IMR-90 (cell line): ENCODE results near the gene RNGTT. TPM values are rescaled to one million over a fixed set of nuclear protein-coding genes. Genes with fewer than 3 reads are reported as not detected.

Source experiments
- ATAC-seq: fragments of 200-7000 bp; cut with Tn5 transposase; 2 replicates; pipeline ENCODE4 v1.9.1; 2020; ENCODE audit warnings: low read depth, mild to moderate bottlenecking, moderate library complexity
- BruUV-seq: library from RNA; stranded (reverse); fragments of 400-500 nt; replicated peaks from 2 replicates; lab custom pipeline; 2021; lab: Mats Ljungman, UMichigan
- CTCF ChIA-PET: fragments of 300-600 bp; formaldehyde crosslinking; extraction: SDS; loops from one replicate; lab custom pipeline; 2021; ENCODE audit warnings: antibody characterized with exemption; lab: Yijun Ruan, JAX
- POLR2A ChIA-PET: fragments of 300-600 bp; sonication (Branson Sonifier 250); formaldehyde crosslinking; loops from one replicate; lab custom pipeline; 2022; ENCODE audit warnings: antibody characterized with exemption; ENCODE audit not compliant: unreplicated experiment; lab: Charles Lee
- DNase-seq: peaks from one replicate; pipeline ENCODE4 v3.0.0; 2013
- H2AFZ ChIP-seq: replicated peaks from 2 replicates; pipeline ENCODE3; 2013; ENCODE audit warnings: low read length, mild to moderate bottlenecking; ENCODE audit not compliant: poor library complexity
- H2AK5ac ChIP-seq: 2 replicates; pipeline ENCODE4 v1.6.1; 2013; ENCODE audit warnings: low read depth, low read length, inconsistent platforms
- H2AK9ac ChIP-seq: replicated peaks from 2 replicates; pipeline ENCODE3; 2013; ENCODE audit warnings: mild to moderate bottlenecking, low read depth, low read length, moderate library complexity; ENCODE audit not compliant: poor library complexity
- H2BK120ac ChIP-seq: 2 replicates; pipeline ENCODE4 v1.6.1; 2013; ENCODE audit warnings: low read depth, low read length, inconsistent platforms
- H2BK15ac ChIP-seq: 3 replicates; pipeline ENCODE4 v1.6.1; 2013; ENCODE audit warnings: low read depth, low read length, inconsistent platforms
- H2BK20ac ChIP-seq: 2 replicates; pipeline ENCODE4 v1.6.1; 2013; ENCODE audit warnings: low read depth, mild to moderate bottlenecking, inconsistent platforms, low read length, moderate library complexity
- H2BK5ac ChIP-seq: 2 replicates; pipeline ENCODE4 v1.6.1; 2013; ENCODE audit warnings: mild to moderate bottlenecking, low read depth, low read length, inconsistent platforms; ENCODE audit not compliant: poor library complexity, severe bottlenecking
- H3K14ac ChIP-seq: replicated peaks from 2 replicates; pipeline ENCODE4 v1.6.1; 2013; ENCODE audit warnings: low read depth, low read length, inconsistent platforms
- H3K18ac ChIP-seq: 2 replicates; pipeline ENCODE4 v1.6.1; 2013; ENCODE audit warnings: low read depth, low read length, control low read depth
- H3K23ac ChIP-seq: 2 replicates; pipeline ENCODE4 v1.6.1; 2013; ENCODE audit warnings: low read depth, low read length, inconsistent platforms
- H3K27ac ChIP-seq: 2 replicates; pipeline ENCODE4 v1.5.1; 2013; ENCODE audit warnings: mild to moderate bottlenecking, control low read depth, low read length; ENCODE audit not compliant: insufficient read depth
- H3K27me3 ChIP-seq: 2 replicates; pipeline ENCODE4 v1.6.1; 2013; ENCODE audit warnings: low read length; ENCODE audit not compliant: control insufficient read depth, insufficient read depth
- H3K36me3 ChIP-seq: 2 replicates; pipeline ENCODE4 v1.6.1; 2013; ENCODE audit warnings: low read length, mixed read lengths; ENCODE audit not compliant: control insufficient read depth, insufficient read depth
- H3K4ac ChIP-seq: 2 replicates; pipeline ENCODE4 v1.6.1; 2013; ENCODE audit warnings: low read depth, low read length, inconsistent platforms
- H3K4me1 ChIP-seq: 2 replicates; pipeline ENCODE4 v1.6.1; 2013; ENCODE audit warnings: low read length, mixed read lengths; ENCODE audit not compliant: control insufficient read depth, insufficient read depth
- H3K4me2 ChIP-seq: 2 replicates; pipeline ENCODE4 v1.6.1; 2013; ENCODE audit warnings: low read depth, mild to moderate bottlenecking, control low read depth, low read length, moderate library complexity
- H3K4me3 ChIP-seq: 2 replicates; pipeline ENCODE4 v1.5.1; 2013; ENCODE audit warnings: low read depth, mild to moderate bottlenecking, control low read depth, low read length, moderate library complexity; ENCODE audit not compliant: insufficient read depth
- H3K56ac ChIP-seq: 2 replicates; pipeline ENCODE4 v1.6.1; 2013; ENCODE audit warnings: low read length, inconsistent platforms; ENCODE audit not compliant: insufficient read depth; ENCODE audit errors: extremely low read depth
- H3K79me1 ChIP-seq, 2 experiments: 2 replicates each; pipeline ENCODE4 v1.6.1; 2013; ENCODE audit warnings: low read length in 2 of 2, inconsistent platforms in 1 of 2, low read depth in 1 of 2
- H3K9ac ChIP-seq: 2 replicates; pipeline ENCODE4 v1.6.1; 2013; ENCODE audit warnings: low read depth, low read length, control low read depth
- H3K9me1 ChIP-seq: 2 replicates; pipeline ENCODE4 v1.6.1; 2013; ENCODE audit warnings: low read length, inconsistent platforms; ENCODE audit not compliant: insufficient read depth
- H3K9me3 ChIP-seq: 2 replicates; pipeline ENCODE4 v1.6.1; 2013; ENCODE audit warnings: low read length; ENCODE audit not compliant: control insufficient read depth, insufficient read depth
- H4K20me1 ChIP-seq: 2 replicates; pipeline ENCODE4 v1.6.1; 2013; ENCODE audit warnings: low read length, inconsistent platforms; ENCODE audit not compliant: insufficient read depth
- H4K5ac ChIP-seq: 2 replicates; pipeline ENCODE4 v1.6.1; 2013; ENCODE audit warnings: mild to moderate bottlenecking, low read depth, low read length, control low read depth
- H4K8ac ChIP-seq, 2 experiments: 2 replicates each; pipeline ENCODE4 v1.6.1; 2013; ENCODE audit warnings: low read depth in 2 of 2, low read length in 2 of 2, control low read depth in 1 of 2, inconsistent platforms in 1 of 2
- H4K91ac ChIP-seq: 2 replicates; pipeline ENCODE4 v1.6.1; 2013; ENCODE audit warnings: low read depth, low read length, inconsistent platforms; ENCODE audit not compliant: insufficient read depth
- BHLHE40 ChIP-seq: fragments of 150-350 bp; IDR thresholded peaks from 2 replicates; pipeline ENCODE4 v1.6.1; 2016; ENCODE audit warnings: mild to moderate bottlenecking, low read depth, low read length
- CEBPB ChIP-seq: IDR thresholded peaks from 2 replicates; pipeline ENCODE4 v1.6.1; 2012; ENCODE audit warnings: low read depth, low read length, improper control_type of control experiment
- CHD1 ChIP-seq: IDR thresholded peaks from 2 replicates; pipeline ENCODE4 v1.6.1; 2012; ENCODE audit warnings: low read depth, low read length, improper control_type of control experiment
- FOS ChIP-seq: fragments of 150-350 bp; IDR thresholded peaks from 2 replicates; pipeline ENCODE4 v1.6.1; 2016; ENCODE audit warnings: low read depth, low read length
- MAFK ChIP-seq: IDR thresholded peaks from 2 replicates; pipeline ENCODE4 v1.6.1; 2012; ENCODE audit warnings: low read depth, low read length, improper control_type of control experiment
- MAZ ChIP-seq: IDR thresholded peaks from 2 replicates; pipeline ENCODE4 v1.6.1; 2012; ENCODE audit warnings: low read depth, mild to moderate bottlenecking, low read length, improper control_type of control experiment, moderate library complexity, borderline replicate concordance
- MXI1 ChIP-seq: IDR thresholded peaks from 2 replicates; pipeline ENCODE4 v1.6.1; 2012; ENCODE audit warnings: low read depth, mild to moderate bottlenecking, low read length, moderate library complexity, borderline replicate concordance
- NFE2L2 ChIP-seq: fragments of 150-350 bp; IDR thresholded peaks from 2 replicates; pipeline ENCODE4 v1.6.1; 2016; ENCODE audit warnings: low read depth, mild to moderate bottlenecking, low read length
- POLR2A ChIP-seq: IDR thresholded peaks from 2 replicates; pipeline ENCODE4 v1.6.1; 2012; ENCODE audit warnings: mild to moderate bottlenecking, low read depth, low read length
- RAD21 ChIP-seq: IDR thresholded peaks from 2 replicates; pipeline ENCODE4 v1.6.1; 2012; ENCODE audit warnings: low read length, improper control_type of control experiment
- RCOR1 ChIP-seq: IDR thresholded peaks from 2 replicates; pipeline ENCODE4 v1.6.1; 2012; ENCODE audit warnings: mild to moderate bottlenecking, low read length, improper control_type of control experiment; ENCODE audit not compliant: insufficient replicate concordance
- RFX5 ChIP-seq: IDR thresholded peaks from 2 replicates; pipeline ENCODE4 v1.8.0; 2012; ENCODE audit warnings: low read depth, mild to moderate bottlenecking, low read length, moderate library complexity
- SMC3 ChIP-seq: fragments of 150-350 bp; IDR thresholded peaks from 2 replicates; pipeline ENCODE4 v1.6.1; 2016; ENCODE audit warnings: low read depth, mild to moderate bottlenecking, antibody characterized with exemption, low read length, moderate library complexity
- WGBS, 2 experiments: methylation state at CpG; one replicate each; pipeline versions ENCODE4 v1.1.5 to v1.1.7; 2013; ENCODE audit warnings: missing lambda C conversion rate in 2 of 2; ENCODE audit not compliant: insufficient read length in 1 of 2; ENCODE audit errors: extremely low coverage in 2 of 2; 5-methylcytosine and 5-hydroxymethylcytosine counted together
- dilution Hi-C: fragments of 300-500 bp; cut with HindIII; formaldehyde crosslinking; loops from one replicate; pipeline ENCODE4 v1.14.3; 2018; ENCODE audit warnings: low sequenced_read_pairs; ENCODE audit not compliant: unreplicated experiment
- in situ Hi-C: fragments of 300-500 bp; cut with MboI; formaldehyde crosslinking; loops from 3 replicates; pipeline ENCODE4 v1.14.3; 2019; ENCODE audit warnings: low sequenced_read_pairs, inconsistent platforms, mixed read lengths
- intact Hi-C: fragments of 100-400 bp; cut with micrococcal nuclease; formaldehyde crosslinking; loops from 2 replicates; pipeline ENCODE4 v1.10.0; 2022
- polyA plus RNA-seq, 3 experiments: library from polyadenylated mRNA; depleted of rRNA; stranded (reverse); fragments of >200 nt; gene quantifications; 2 replicates each; pipeline ENCODE4 v1.2.3, GENCODE V29; 2012; ENCODE audit warnings: low replicate concordance in 1 of 3
- total RNA-seq: library from RNA; depleted of rRNA; stranded (reverse); fragments of >200 nt; gene quantifications from 2 replicates; pipeline ENCODE4 v1.2.3, GENCODE V29; 2012
- TF ChIP-seq, protein P1 (sequence below): fragments of 150-350 bp; IDR thresholded peaks from 2 replicates; pipeline ENCODE4 v1.6.1; 2017; ENCODE audit warnings: mild to moderate bottlenecking, antibody characterized with exemption, low read length, low read depth
- TF ChIP-seq, protein P2 (sequence below): conservative IDR thresholded peaks from 2 replicates; pipeline ENCODE4 v1.5.1; 2012; ENCODE audit warnings: mild to moderate bottlenecking, low read depth, low read length, improper control_type of control experiment
- TF ChIP-seq, protein P3 (sequence below): fragments of 150-350 bp; IDR thresholded peaks from 2 replicates; pipeline ENCODE4 v1.6.1; 2016; ENCODE audit warnings: low read depth, mild to moderate bottlenecking, low read length, moderate library complexity, borderline replicate concordance

The RNGTT gene
- total and polyA plus RNA-seq, 2 of the 4 experiments (the other 2 are of a cell fraction), result 5.4 to 21.7 TPM

DNA sequence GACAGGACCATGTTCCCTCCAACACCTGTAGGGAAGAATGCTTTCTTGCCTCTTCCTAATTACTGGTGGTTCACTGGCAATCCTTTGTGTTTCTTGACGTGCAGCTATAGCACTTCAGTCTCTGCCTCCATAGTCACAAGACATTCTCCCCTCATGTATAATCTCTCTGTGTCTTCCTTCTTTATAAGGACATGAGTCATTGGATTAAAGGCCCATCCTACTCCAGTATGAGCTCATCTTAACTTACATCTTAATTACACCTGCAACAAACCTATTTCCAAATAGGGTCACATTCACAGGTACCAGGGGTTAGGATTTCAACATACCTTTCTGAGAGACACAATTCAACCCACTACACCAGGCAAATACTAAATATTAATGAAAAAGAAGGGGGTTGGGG, 213.6 kb downstream of the RNGTT start:
- H3K79me1 ChIP-seq, result no peaks in the 10 kb centered on the region
- in situ Hi-C loops, result no loop called here
- no peak overlapping the region for H3K18ac ChIP-seq
- peaks cover 2% of the 10 kb centered on the region; the same call in 1 of the 2 replicates for H3K4me1 ChIP-seq
- no peaks in the 10 kb centered on the region for H3K9me3 ChIP-seq
- intact Hi-C loops, result loop anchor here (5.0 kb wide), 1 partner anchor 1508 kb away; no protein-coding TSS in a partner anchor
- no peak overlapping the region for H4K91ac ChIP-seq
- H2BK20ac ChIP-seq, result no peak overlapping the region
- H3K4ac ChIP-seq, result no peak overlapping the region
- no peak overlapping the region for H2BK5ac ChIP-seq
- no peak overlapping the region for H3K4me2 ChIP-seq
- no TSS peak for BruUV-seq
- H4K20me1 ChIP-seq, result no peaks in the 10 kb centered on the region
- H3K27me3 ChIP-seq, result no peaks in the 10 kb centered on the region
- no peak overlapping the region for H2BK15ac ChIP-seq
- H3K4me3 ChIP-seq, result no peak overlapping the region
- no peak for ATAC-seq
- peak; percentile 4 for DNase-seq
- H3K36me3 ChIP-seq, result no peaks in the 10 kb centered on the region; the same call in 1 of the 2 replicates
- no peak overlapping the region for H3K23ac ChIP-seq
- H3K56ac ChIP-seq, result no peak overlapping the region
- H2AK9ac ChIP-seq, result no peak overlapping the region
- H3K27ac ChIP-seq, result no peak overlapping the region
- no peak overlapping the region for H3K9ac ChIP-seq
- H2AFZ ChIP-seq, result no peak overlapping the region
- H2BK120ac ChIP-seq, result no peak overlapping the region
- CTCF ChIA-PET, result interaction anchor here (0.5 kb wide), 1 partner anchor 314 kb away, joined by 7 read pairs; no protein-coding TSS in a partner anchor
- TF ChIP-seq FOS (no peak), POLR2A (no peak), BHLHE40 (no peak), MAZ (no peak), RCOR1 (no peak), RAD21 (no peak), CHD1 (no peak), SMC3 (no peak), RFX5 (no peak), NFE2L2 (no peak), MXI1 (no peak), MAFK (no peak), CEBPB (no peak)
- TF ChIP-seq, protein P1, sequence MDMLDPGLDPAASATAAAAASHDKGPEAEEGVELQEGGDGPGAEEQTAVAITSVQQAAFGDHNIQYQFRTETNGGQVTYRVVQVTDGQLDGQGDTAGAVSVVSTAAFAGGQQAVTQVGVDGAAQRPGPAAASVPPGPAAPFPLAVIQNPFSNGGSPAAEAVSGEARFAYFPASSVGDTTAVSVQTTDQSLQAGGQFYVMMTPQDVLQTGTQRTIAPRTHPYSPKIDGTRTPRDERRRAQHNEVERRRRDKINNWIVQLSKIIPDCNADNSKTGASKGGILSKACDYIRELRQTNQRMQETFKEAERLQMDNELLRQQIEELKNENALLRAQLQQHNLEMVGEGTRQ, result no peak
- TF ChIP-seq, protein P2, sequence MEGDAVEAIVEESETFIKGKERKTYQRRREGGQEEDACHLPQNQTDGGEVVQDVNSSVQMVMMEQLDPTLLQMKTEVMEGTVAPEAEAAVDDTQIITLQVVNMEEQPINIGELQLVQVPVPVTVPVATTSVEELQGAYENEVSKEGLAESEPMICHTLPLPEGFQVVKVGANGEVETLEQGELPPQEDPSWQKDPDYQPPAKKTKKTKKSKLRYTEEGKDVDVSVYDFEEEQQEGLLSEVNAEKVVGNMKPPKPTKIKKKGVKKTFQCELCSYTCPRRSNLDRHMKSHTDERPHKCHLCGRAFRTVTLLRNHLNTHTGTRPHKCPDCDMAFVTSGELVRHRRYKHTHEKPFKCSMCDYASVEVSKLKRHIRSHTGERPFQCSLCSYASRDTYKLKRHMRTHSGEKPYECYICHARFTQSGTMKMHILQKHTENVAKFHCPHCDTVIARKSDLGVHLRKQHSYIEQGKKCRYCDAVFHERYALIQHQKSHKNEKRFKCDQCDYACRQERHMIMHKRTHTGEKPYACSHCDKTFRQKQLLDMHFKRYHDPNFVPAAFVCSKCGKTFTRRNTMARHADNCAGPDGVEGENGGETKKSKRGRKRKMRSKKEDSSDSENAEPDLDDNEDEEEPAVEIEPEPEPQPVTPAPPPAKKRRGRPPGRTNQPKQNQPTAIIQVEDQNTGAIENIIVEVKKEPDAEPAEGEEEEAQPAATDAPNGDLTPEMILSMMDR, result no peak
- TF ChIP-seq, protein P3, sequence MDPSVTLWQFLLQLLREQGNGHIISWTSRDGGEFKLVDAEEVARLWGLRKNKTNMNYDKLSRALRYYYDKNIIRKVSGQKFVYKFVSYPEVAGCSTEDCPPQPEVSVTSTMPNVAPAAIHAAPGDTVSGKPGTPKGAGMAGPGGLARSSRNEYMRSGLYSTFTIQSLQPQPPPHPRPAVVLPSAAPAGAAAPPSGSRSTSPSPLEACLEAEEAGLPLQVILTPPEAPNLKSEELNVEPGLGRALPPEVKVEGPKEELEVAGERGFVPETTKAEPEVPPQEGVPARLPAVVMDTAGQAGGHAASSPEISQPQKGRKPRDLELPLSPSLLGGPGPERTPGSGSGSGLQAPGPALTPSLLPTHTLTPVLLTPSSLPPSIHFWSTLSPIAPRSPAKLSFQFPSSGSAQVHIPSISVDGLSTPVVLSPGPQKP, result no peak
- no peak overlapping the region for H2AK5ac ChIP-seq
- no peaks in the 10 kb centered on the region for H3K9me1 ChIP-seq
- dilution Hi-C loops, result no loop called here
- POLR2A ChIA-PET, result no interaction called here
- no peak overlapping the region for H3K14ac ChIP-seq
- H4K5ac ChIP-seq, result no peak overlapping the region
- WGBS, 2 experiments, result 83% methylated on average over 1 of the region's 1 CpG; no CpG with 5 or more reads in 1 of the 2 experiments
- H4K8ac ChIP-seq, result no peak overlapping the region
